COLO829 (cell line): ENCODE results near the gene RBP5.

Experiments used
- DNase-seq: peaks from one replicate; pipeline ENCODE4 v3.0.0; 2012; ENCODE audit warnings: low spot score

The RBP5 gene

DNA sequence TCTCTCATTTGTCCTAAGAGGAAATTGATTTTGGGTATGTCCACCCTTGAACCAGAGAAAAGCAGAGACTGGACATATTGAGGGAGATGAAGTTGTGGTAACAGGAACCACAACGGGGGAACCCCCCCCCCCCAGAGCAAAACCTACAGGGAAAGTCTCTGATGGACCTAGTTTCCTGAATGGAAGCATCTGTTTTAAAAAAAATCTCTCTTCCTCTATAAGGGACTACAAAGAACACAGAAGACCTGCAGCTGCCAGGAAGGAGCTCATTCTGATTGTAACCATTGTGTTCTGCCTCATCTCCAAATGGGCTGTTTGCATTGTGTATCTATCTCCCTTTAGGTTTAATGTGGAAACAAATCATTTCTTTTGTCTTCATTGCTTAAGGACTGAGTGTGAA lies 54.7 kb downstream of the RBP5 start:
- no peak for DNase-seq
